ENCODE results near the gene PAQR4. TPM values are rescaled to one million over a fixed set of nuclear protein-coding genes. Genes with fewer than 3 reads are reported as not detected.
"Not testable (repeated sequence)": the region's sequence is repeated elsewhere in the genome, so short reads cannot be mapped to it uniquely, and the experiment has no call there.

Gene PAQR4
- total RNA-seq, 1 donor from 2014 or later = 9.2 TPM

GRCh38 chr16:2937170-2937569 is 32.0 kb upstream of the PAQR4 start:
- intact Hi-C loops (cut with DNase I) = no loop called here
- TF ChIP-seq, protein P1, sequence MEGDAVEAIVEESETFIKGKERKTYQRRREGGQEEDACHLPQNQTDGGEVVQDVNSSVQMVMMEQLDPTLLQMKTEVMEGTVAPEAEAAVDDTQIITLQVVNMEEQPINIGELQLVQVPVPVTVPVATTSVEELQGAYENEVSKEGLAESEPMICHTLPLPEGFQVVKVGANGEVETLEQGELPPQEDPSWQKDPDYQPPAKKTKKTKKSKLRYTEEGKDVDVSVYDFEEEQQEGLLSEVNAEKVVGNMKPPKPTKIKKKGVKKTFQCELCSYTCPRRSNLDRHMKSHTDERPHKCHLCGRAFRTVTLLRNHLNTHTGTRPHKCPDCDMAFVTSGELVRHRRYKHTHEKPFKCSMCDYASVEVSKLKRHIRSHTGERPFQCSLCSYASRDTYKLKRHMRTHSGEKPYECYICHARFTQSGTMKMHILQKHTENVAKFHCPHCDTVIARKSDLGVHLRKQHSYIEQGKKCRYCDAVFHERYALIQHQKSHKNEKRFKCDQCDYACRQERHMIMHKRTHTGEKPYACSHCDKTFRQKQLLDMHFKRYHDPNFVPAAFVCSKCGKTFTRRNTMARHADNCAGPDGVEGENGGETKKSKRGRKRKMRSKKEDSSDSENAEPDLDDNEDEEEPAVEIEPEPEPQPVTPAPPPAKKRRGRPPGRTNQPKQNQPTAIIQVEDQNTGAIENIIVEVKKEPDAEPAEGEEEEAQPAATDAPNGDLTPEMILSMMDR (IDR thresholded peaks at IDR 0.05) = no peak
- Histone ChIP-seq H3K9me3 (no peaks in the 10 kb centered on the region), H3K27ac (no peak overlapping the region), H3K4me1 (no peaks in the 10 kb centered on the region), H3K27me3 (no peaks in the 10 kb centered on the region), H3K36me3 (peaks cover 80 to 89% of the 10 kb centered on the region in 2 donors), H3K4me3 (no peak overlapping the region)
- no peak for DNase-seq (ENCODE audit: low spot score in 2 of 2)

DNA sequence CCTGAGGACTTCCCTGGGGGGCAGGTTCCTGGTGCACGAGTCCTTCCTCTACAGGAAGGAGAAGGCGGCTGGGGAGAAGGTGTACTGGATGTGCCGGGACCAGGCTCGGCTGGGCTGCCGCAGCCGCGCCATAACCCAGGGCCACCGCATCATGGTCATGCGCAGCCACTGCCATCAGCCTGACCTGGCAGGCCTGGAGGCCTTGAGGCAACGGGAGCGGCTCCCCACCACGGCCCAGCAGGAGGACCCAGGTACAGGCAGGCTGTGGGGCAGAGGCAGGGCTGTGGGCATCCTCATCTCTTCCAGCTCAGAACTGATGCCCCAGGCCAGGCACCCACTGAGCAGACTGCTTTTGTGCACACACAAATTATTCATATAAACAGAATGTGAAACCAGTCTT is 30.9 kb upstream of the PAQR4 start:
- no peak for DNase-seq (ENCODE audit: low spot score in 2 of 2)
- H3K27me3 ChIP-seq = no peaks in the 10 kb centered on the region
- intact Hi-C loops (cut with DNase I) = no loop called here
- no peak overlapping the region for H3K4me3 ChIP-seq
- no peaks in the 10 kb centered on the region for H3K4me1 ChIP-seq
- no peaks in the 10 kb centered on the region for H3K9me3 ChIP-seq
- TF ChIP-seq, protein P1 (IDR thresholded peaks at IDR 0.05) = no peak
- H3K36me3 ChIP-seq = peaks cover 75 to 88% of the 10 kb centered on the region in 2 donors
- no peak overlapping the region for H3K27ac ChIP-seq

DNA sequence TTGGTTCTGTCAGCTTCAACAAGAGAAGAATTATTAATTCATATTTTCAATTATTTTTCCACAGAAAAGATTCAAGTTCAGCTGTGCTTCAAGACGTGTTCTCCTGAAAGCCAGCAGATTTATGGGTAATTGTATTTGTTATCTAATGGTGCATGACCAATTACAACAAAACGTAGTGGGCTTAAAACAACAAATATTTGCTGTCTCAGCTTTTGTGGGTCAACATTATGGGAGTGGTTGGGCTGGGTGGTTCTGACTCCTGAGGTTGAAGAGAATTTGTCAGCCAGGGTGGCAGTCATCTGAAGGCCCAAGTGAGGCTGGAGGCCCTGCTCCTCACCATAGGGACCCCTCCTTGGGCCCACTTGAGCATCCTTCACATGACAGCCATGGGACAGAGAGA is 29.2 kb upstream of the PAQR4 start:
- Histone ChIP-seq H3K27me3 (no peaks in the 10 kb centered on the region), H3K27ac (no peak overlapping the region), H3K36me3 (peaks cover 64 to 81% of the 10 kb centered on the region in 2 donors), H3K4me1 (no peaks in the 10 kb centered on the region), H3K4me3 (no peak overlapping the region), H3K9me3 (no peaks in the 10 kb centered on the region)
- intact Hi-C loops (cut with DNase I) = no loop called here
- TF ChIP-seq, protein P1 (IDR thresholded peaks at IDR 0.05) = no peak
- DNase-seq (ENCODE audit: low spot score in 2 of 2) = no peak

DNA sequence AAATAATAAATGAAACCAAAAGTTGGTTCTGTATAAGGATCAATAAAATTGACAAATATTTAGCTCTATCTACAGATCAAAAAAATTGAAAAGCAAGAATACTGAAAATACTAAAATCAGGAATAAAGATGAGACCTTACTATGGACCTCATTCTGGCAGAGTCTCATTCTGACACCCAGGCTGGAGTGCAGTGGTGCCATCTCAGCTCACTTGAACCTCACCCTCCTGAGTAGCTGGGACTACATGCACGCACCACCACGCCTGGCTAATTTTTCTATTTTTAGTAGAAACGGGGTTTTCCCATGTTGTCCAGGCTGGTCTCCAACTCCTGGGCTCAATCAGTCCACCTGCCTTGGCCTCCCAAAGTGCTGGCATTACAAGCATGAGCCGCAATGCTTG is 27.1 kb upstream of the PAQR4 start:
- H3K36me3 ChIP-seq = peaks cover 48 to 60% of the 10 kb centered on the region in 2 donors
- H3K27me3 ChIP-seq = no peaks in the 10 kb centered on the region
- H3K4me3 ChIP-seq = no peak overlapping the region
- TF ChIP-seq, protein P1 (IDR thresholded peaks at IDR 0.05) = no peak
- H3K4me1 ChIP-seq = no peaks in the 10 kb centered on the region
- intact Hi-C loops (cut with DNase I) = no loop called here
- no peak overlapping the region for H3K27ac ChIP-seq
- no peaks in the 10 kb centered on the region for H3K9me3 ChIP-seq
- DNase-seq (ENCODE audit: low spot score in 2 of 2) = no peak

DNA sequence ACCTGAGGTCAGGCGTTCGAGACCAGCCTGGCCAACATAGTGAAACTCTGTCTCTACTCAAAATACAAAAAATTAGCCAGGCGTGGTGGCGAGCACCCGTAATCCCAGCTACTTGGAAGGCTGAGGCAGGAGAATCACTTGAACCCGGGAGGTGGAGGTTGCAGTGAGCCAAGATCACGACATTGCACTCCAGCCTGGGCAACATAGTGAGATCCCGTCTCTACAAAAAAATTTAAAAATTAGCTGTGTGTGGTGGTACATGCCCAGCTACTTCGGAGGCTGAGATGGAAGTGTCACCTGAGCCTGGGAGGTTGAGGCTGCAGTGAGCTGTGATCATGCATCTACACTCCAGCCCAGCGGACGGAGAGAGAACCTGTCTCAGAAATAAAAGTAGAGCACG is 25.4 kb upstream of the PAQR4 start:
- H3K4me1 ChIP-seq; H3K27me3 ChIP-seq; DNase-seq (ENCODE audit: low spot score in 2 of 2); H3K27ac ChIP-seq; intact Hi-C loops (cut with DNase I); H3K4me3 ChIP-seq; H3K9me3 ChIP-seq: not testable (repeated sequence)
- H3K36me3 ChIP-seq = peaks cover 35 to 47% of the 10 kb centered on the region in 2 donors

GRCh38 chr16:2946649-2947048 is 22.5 kb upstream of the PAQR4 start:
- TF ChIP-seq, protein P1 (IDR thresholded peaks at IDR 0.05) = no peak
- Histone ChIP-seq H3K27me3 (no peaks in the 10 kb centered on the region), H3K27ac (no peak overlapping the region), H3K4me1 (no peaks in the 10 kb centered on the region), H3K4me3 (no peak overlapping the region), H3K9me3 (no peaks in the 10 kb centered on the region), H3K36me3 (peaks cover 23 to 30% of the 10 kb centered on the region in 2 donors)
- intact Hi-C loops (cut with DNase I) = no loop called here
- no peak for DNase-seq (ENCODE audit: low spot score in 2 of 2)
